HCT116 (cell line): ENCODE results near the gene CCDC83. TPM values are rescaled to one million over a fixed set of nuclear protein-coding genes. Genes with fewer than 3 reads are reported as not detected.

Experiments used
- ATAC-seq: fragments of 200-7000 bp; cut with Tn5 transposase; 2 replicates; pipeline ENCODE4 v1.9.1; 2020; ENCODE audit warnings: mild to moderate bottlenecking, moderate library complexity
- BruUV-seq: library from RNA; stranded (reverse); fragments of 400-500 nt; replicated peaks from 2 replicates; lab custom pipeline; 2021; lab: Mats Ljungman, UMichigan
- CTCF ChIA-PET: fragments of 300-600 bp; sonication (Branson Sonifier 250); formaldehyde crosslinking; loops from one replicate; lab custom pipeline; 2021; ENCODE audit warnings: antibody characterized with exemption; lab: Charles Lee
- POLR2A ChIA-PET: fragments of 300-600, 350-600 bp; sonication (Branson Sonifier 250); formaldehyde crosslinking; loops from one replicate; lab custom pipeline; 2021; ENCODE audit warnings: antibody characterized with exemption; lab: Charles Lee
- RAD21 ChIA-PET, 2 experiments: fragments of 300-600 bp; sonication (Branson Sonifier 250); formaldehyde crosslinking; loops; one replicate each; lab custom pipeline; 2023; ENCODE audit warnings: low total read pairs in 2 of 2; ENCODE audit not compliant: uncharacterized antibody in 2 of 2, unreplicated experiment in 2 of 2, low non-redundant PET in 1 of 2; lab: Charles Lee
- DNase-seq: peaks from one replicate; pipeline ENCODE4 v3.0.0-alpha.2; 2010; ENCODE audit warnings: low read depth, low spot score
- H2AFZ ChIP-seq: fragments of 200-600 bp; shearing (Covaris generic), sonication (generic); 2 replicates; pipeline ENCODE4 v1.6.1; 2017; ENCODE audit warnings: low read depth, mixed run types, mixed read lengths, antibody characterized with exemption, low read length; ENCODE audit not compliant: poor library complexity, severe bottlenecking
- H3K27ac ChIP-seq: 2 replicates; pipeline ENCODE4 v1.5.1; 2012; ENCODE audit warnings: low read depth, low read length
- H3K27me3 ChIP-seq: fragments of 200-600 bp; sonication (generic); 2 replicates; pipeline ENCODE4 v1.6.1; 2016; ENCODE audit warnings: mixed run types, low read length, mixed read lengths; ENCODE audit not compliant: insufficient read depth
- H3K36me3 ChIP-seq, 2 experiments: fragments of 200-500 bp in 1 of 2; fragments of 200-600 bp in 1 of 2; sonication (Bioruptor generic) in 1 of 2; sonication (generic) in 1 of 2; 2 replicates each; pipeline versions ENCODE4 v1.5.1 to v1.6.1; 2014 to 2016; ENCODE audit warnings: low read length in 2 of 2, inconsistent platforms in 1 of 2, mixed read lengths in 1 of 2, mixed run types in 1 of 2; ENCODE audit not compliant: insufficient read depth in 2 of 2, control insufficient read depth in 1 of 2
- H3K4me1 ChIP-seq, 2 experiments: fragments of 200-600 bp in 1 of 2; sonication (generic) in 1 of 2; 2 replicates each; pipeline versions ENCODE4 v1.5.1 to v1.6.1; 2012 to 2017; ENCODE audit warnings: low read length in 2 of 2, inconsistent platforms in 1 of 2, mild to moderate bottlenecking in 1 of 2, mixed read lengths in 1 of 2, mixed run types in 1 of 2, moderate library complexity in 1 of 2; ENCODE audit not compliant: insufficient read depth in 2 of 2, control insufficient read depth in 1 of 2
- H3K4me2 ChIP-seq: fragments of 200-600 bp; sonication (generic); 2 replicates; pipeline ENCODE4 v1.6.1; 2017; ENCODE audit warnings: mixed run types, low read length, mixed read lengths
- H3K4me3 ChIP-seq, 2 experiments: fragments of 200-600 bp in 1 of 2; sonication (generic) in 1 of 2; replicated peaks in 1 of 2; 2 replicates each; pipeline ENCODE4 v1.5.1; 2011 to 2016; ENCODE audit warnings: low read length in 2 of 2, control low read depth in 1 of 2, low read depth in 1 of 2, mild to moderate bottlenecking in 1 of 2, mixed read lengths in 1 of 2, mixed run types in 1 of 2
- H3K79me2 ChIP-seq: fragments of 200-600 bp; sonication (generic); 2 replicates; pipeline ENCODE4 v1.6.1; 2017; ENCODE audit warnings: mild to moderate bottlenecking, mixed run types, low read length, moderate library complexity, mixed read lengths; ENCODE audit not compliant: insufficient read depth
- H3K9ac ChIP-seq: fragments of 200-600 bp; sonication (generic); 2 replicates; pipeline ENCODE4 v1.6.1; 2016; ENCODE audit warnings: low read length, mixed read lengths
- H3K9me2 ChIP-seq: fragments of 200-600 bp; sonication (generic), shearing (Covaris generic); 2 replicates; pipeline ENCODE4 v1.6.1; 2017; ENCODE audit warnings: mixed run types, mild to moderate bottlenecking, moderate library complexity; ENCODE audit not compliant: insufficient read depth
- H3K9me3 ChIP-seq, 2 experiments: fragments of 200-500 bp in 1 of 2; fragments of 200-600 bp in 1 of 2; sonication (Bioruptor generic) in 1 of 2; sonication (generic) in 1 of 2; 2 replicates each; pipeline ENCODE4 v1.6.1; 2014 to 2017; ENCODE audit warnings: low read length in 2 of 2, mixed read lengths in 2 of 2, inconsistent platforms in 1 of 2, low read depth in 1 of 2, mild to moderate bottlenecking in 1 of 2, mixed run types in 1 of 2, moderate library complexity in 1 of 2; ENCODE audit not compliant: control insufficient read depth in 1 of 2, insufficient read depth in 1 of 2
- H4K20me1 ChIP-seq: fragments of 200-600 bp; sonication (generic), shearing (Covaris generic); 2 replicates; pipeline ENCODE4 v1.6.1; 2017; ENCODE audit warnings: mixed run types, mild to moderate bottlenecking, moderate library complexity; ENCODE audit not compliant: insufficient read depth
- CBX3 ChIP-seq: IDR thresholded peaks from 2 replicates; pipeline ENCODE4 v1.6.1; 2012; ENCODE audit warnings: low read depth
- CEBPB ChIP-seq: IDR thresholded peaks from 2 replicates; pipeline ENCODE4 v1.6.1; 2012; ENCODE audit warnings: low read depth
- EGR1 ChIP-seq: IDR thresholded peaks from 2 replicates; pipeline ENCODE4 v1.6.1; 2012; ENCODE audit warnings: low read depth
- ELF1 ChIP-seq: IDR thresholded peaks from 2 replicates; pipeline ENCODE4 v1.6.1; 2012; ENCODE audit warnings: low read depth, borderline replicate concordance
- EZH2 ChIP-seq: fragments of 200-600 bp; sonication (generic); IDR thresholded peaks from 2 replicates; pipeline ENCODE4 v1.6.1; 2017; ENCODE audit warnings: antibody characterized with exemption, mixed run types
- FOSL1 ChIP-seq: IDR thresholded peaks from 2 replicates; pipeline ENCODE4 v1.6.1; 2012; ENCODE audit warnings: low read depth
- JUND ChIP-seq: IDR thresholded peaks from 2 replicates; pipeline ENCODE4 v1.6.1; 2012
- MAX ChIP-seq: IDR thresholded peaks from 2 replicates; pipeline ENCODE4 v1.6.1; 2012
- POLR2A ChIP-seq: IDR thresholded peaks from 2 replicates; pipeline ENCODE4 v1.7.0; 2011; ENCODE audit warnings: borderline replicate concordance; ENCODE audit not compliant: insufficient read depth, insufficient read length; ENCODE audit errors: extremely low read depth
- RAD21 ChIP-seq: IDR thresholded peaks from 2 replicates; pipeline ENCODE4 v1.6.1; 2012; ENCODE audit warnings: low read depth, mild to moderate bottlenecking
- REST ChIP-seq: IDR thresholded peaks from 2 replicates; pipeline ENCODE4 v1.6.1; 2012; ENCODE audit warnings: low read depth
- SIN3A ChIP-seq: IDR thresholded peaks from 2 replicates; pipeline ENCODE4 v1.6.1; 2012; ENCODE audit warnings: low read depth
- SRF ChIP-seq: IDR thresholded peaks from 2 replicates; pipeline ENCODE4 v1.6.1; 2012; ENCODE audit warnings: low read depth
- YY1 ChIP-seq: IDR thresholded peaks from 2 replicates; pipeline ENCODE4 v1.6.1; 2011; ENCODE audit warnings: low read length, low read depth, moderate library complexity, mild to moderate bottlenecking; ENCODE audit not compliant: insufficient replicate concordance; ENCODE audit errors: extremely low read depth
- ZBTB33 ChIP-seq: IDR thresholded peaks from 2 replicates; pipeline ENCODE4 v1.6.1; 2011; ENCODE audit warnings: mild to moderate bottlenecking, low read length, moderate library complexity; ENCODE audit not compliant: insufficient replicate concordance; ENCODE audit errors: extremely low read depth
- intact Hi-C: fragments of 100-400 bp; cut with micrococcal nuclease; formaldehyde crosslinking; loops from 2 replicates; pipeline ENCODE4 v1.10.0; 2022
- total RNA-seq: library from RNA; stranded (reverse); gene quantifications from one replicate; pipeline ENCODE4 v1.2.1, GENCODE V29; 2021; ENCODE audit not compliant: unreplicated experiment
- TF ChIP-seq, protein P1 (sequence below), 3 experiments: fragments of 200-600 bp in 1 of 3; sonication (generic) in 1 of 3; IDR thresholded peaks in 2 of 3; conservative IDR thresholded peaks in 1 of 3; 2 replicates each; pipeline ENCODE4 v1.5.1; 2012 to 2017; ENCODE audit warnings: low read depth in 2 of 3, low read length in 2 of 3, antibody characterized with exemption in 1 of 3, borderline replicate concordance in 1 of 3, control low read depth in 1 of 3, mild to moderate bottlenecking in 1 of 3, mixed read lengths in 1 of 3, mixed run types in 1 of 3, moderate library complexity in 1 of 3; ENCODE audit not compliant: insufficient read depth in 1 of 3

Gene CCDC83
- total RNA-seq, 1 experiment from 2014 or later = not detected

- CTCF ChIA-PET = no interaction called here
- Histone ChIP-seq H3K9me2 (no peaks in the 10 kb centered on the region), H3K9me3 (no peaks in the 10 kb centered on the region), H3K4me3 (no peak overlapping the region), H4K20me1 (no peaks in the 10 kb centered on the region), H2AFZ (no peak overlapping the region), H3K79me2 (no peaks in the 10 kb centered on the region), H3K4me2 (no peak overlapping the region), H3K27ac (no peak overlapping the region), H3K4me1 (peaks cover 26 to 38% of the 10 kb centered on the region in 2 experiments), H3K27me3 (no peaks in the 10 kb centered on the region), H3K9ac (no peak overlapping the region), H3K36me3 (no peaks in the 10 kb centered on the region)
- no TSS peak for BruUV-seq
- RAD21 ChIA-PET = no interaction called here
- ATAC-seq = no peak
- no peak for DNase-seq
- intact Hi-C loops = no loop called here
- POLR2A ChIA-PET = no interaction called here
- no peak for TF ChIP-seq CBX3
- TF ChIP-seq MAX = no peak
- no peak for TF ChIP-seq SRF
- TF ChIP-seq POLR2A = no peak
- TF ChIP-seq EZH2 = no peak
- TF ChIP-seq EGR1 = no peak
- no peak for TF ChIP-seq YY1
- TF ChIP-seq ZBTB33 = no peak
- TF ChIP-seq REST = no peak
- TF ChIP-seq ELF1 = no peak
- TF ChIP-seq CEBPB = no peak
- no peak for TF ChIP-seq JUND
- no peak for TF ChIP-seq SIN3A
- TF ChIP-seq, protein P1, sequence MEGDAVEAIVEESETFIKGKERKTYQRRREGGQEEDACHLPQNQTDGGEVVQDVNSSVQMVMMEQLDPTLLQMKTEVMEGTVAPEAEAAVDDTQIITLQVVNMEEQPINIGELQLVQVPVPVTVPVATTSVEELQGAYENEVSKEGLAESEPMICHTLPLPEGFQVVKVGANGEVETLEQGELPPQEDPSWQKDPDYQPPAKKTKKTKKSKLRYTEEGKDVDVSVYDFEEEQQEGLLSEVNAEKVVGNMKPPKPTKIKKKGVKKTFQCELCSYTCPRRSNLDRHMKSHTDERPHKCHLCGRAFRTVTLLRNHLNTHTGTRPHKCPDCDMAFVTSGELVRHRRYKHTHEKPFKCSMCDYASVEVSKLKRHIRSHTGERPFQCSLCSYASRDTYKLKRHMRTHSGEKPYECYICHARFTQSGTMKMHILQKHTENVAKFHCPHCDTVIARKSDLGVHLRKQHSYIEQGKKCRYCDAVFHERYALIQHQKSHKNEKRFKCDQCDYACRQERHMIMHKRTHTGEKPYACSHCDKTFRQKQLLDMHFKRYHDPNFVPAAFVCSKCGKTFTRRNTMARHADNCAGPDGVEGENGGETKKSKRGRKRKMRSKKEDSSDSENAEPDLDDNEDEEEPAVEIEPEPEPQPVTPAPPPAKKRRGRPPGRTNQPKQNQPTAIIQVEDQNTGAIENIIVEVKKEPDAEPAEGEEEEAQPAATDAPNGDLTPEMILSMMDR (IDR thresholded peaks at IDR 0.05 in 2 of 3, conservative IDR thresholded peaks at IDR 0.05 in 1 of 3; ENCODE audit: borderline replicate concordance in 1 of 3, insufficient read depth in 1 of 3, low read depth in 2 of 3, low read length in 2 of 3) = no peak
- TF ChIP-seq RAD21 = no peak
- TF ChIP-seq FOSL1 = no peak
Observed at GRCh38 chr11:85886089-85887056, 31.2 kb downstream of the CCDC83 start.
